DMS 273 (cell line): ENCODE results near the gene BRF1.
"Not testable (repeated sequence)": the region's sequence is repeated elsewhere in the genome, so short reads cannot be mapped to it uniquely, and the experiment has no call there.

Source experiments
- DNase-seq: peaks from one replicate; lab custom pipeline; 2025; ENCODE audit not compliant: unreplicated experiment; lab: John Stamatoyannopoulos, UW

The BRF1 gene

DNA sequence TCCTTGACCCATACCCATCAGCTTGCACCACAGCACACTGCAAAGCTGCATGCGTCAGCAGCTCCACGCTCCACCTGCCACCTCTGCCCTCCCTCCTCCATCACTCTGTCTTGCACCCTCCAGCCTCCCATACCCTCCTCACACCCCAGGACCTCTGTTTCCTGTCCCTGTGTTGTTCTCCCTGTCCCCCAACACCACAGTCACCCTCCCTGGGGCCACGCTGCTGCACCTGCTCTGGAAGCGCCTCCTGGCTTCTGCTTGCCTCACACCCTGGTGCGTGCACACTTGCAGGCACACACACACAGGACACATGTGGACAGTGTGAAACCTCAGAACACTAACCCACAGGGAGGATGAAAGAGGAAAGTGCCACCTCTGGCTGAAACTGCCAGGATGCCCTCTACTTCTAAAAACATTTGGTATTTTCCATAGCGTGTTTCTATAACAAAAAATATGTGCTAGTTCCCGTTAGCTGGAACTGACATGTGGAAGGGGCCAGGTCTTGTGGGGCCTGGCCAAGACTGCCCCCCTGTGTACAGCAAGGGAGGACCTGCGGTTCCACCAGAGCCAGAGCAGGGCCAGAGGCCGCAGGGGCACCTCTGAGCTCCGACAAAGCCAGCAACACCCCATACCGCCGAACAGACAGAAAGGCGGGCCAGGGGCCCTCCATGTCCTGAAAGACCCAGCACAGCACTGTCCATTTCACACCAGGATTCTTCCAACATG lies 10.0 kb downstream of the BRF1 start:
- no peak for DNase-seq

DNA sequence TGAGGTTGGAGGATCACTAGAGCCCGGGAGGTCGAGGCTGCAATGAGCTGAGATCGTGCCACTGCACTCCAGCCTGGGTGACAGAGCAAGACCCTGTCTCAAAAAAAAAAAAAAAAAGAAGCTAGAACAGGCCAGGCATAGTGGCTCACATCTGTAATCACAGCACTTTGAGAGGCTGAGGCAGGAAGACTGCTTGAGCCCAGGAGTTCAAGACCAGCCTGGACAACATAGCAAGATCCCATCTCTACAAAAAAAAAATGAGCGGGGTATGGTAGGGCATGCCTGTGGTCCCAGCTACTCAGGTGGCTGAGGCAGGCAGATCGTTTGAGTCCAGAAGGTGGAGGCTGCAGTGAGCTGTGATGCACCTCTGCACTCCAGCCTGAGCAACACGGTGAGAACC lies 11.9 kb downstream of the BRF1 start:
- not testable (repeated sequence) for DNase-seq

DNA sequence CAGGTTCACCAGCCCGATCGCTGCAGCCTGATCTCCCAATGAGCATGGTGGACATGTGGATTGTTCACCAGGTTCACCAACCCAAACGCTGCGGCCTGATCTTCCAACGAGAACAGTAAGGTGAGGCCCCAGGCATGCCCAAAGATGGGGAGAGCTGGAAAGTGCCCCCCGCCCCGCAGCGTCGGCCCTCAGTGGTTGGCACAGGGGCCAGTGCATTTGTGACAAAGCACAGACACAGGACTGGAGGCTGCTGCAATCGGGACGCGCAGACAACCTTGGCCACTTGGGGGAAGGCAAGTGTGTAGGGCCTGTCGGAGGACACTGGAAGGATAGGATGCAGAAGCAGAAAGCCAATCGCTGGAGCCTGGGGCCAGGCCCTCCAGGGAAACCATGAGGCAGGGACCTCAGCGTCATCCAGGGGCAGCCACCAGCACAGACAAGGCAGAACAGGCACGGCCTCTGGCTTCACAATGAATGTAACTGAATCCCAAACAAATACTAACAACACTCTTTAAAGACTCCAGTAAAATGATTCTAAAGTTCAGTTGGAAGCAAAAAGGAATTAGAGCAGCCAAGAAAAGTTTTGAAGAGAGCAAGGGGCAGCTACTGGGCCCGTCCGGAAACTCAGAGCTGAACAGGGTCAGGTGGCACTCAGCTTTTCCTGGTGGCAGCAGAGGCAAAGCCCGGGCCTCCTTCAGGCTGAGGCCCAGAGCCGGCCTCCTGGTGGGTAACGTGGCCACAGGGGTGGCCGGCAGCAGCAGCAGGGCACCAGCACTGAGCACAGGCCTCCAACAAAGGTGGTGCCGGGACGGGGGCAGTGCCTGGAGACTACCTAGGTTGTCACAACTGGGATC lies 13.3 kb downstream of the BRF1 start:
- DNase-seq = no peak

DNA sequence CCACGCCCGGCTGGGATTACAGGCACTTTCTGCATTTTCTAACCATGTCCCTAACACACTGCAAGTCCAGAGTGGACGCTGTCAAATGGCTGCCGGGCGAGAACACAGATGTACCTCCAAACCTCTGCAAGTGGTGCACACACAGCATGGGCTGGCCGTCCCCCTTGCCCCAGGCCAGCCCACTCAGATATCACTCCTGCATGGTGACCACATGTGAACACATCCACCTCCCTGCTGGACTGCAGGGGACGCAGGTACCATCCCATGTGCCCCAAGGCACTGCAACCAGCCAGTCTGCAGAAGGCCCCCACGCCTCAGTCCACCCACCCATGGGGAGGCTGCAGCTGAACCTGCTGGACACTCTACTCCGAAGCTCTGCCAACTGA lies 14.0 kb downstream of the BRF1 start:
- DNase-seq = no peak

DNA sequence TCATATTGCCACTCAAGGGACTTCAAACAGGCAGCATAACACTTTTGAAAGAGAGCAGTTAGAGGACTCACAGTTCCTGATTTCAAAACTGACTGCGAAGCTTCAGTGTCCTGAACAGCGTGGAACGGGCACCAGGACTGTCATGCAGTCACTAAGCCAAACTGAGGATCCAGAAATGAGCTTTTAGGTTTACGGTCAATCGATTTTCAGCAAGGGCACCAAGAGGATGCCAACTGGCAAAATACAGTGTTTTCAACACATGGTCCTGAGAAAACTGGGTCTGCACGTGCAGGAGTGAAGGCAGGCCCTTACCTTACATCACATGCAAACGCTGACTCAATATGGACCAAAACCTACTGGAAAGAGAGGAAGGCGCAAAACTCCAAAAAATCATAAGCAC lies 15.6 kb downstream of the BRF1 start:
- DNase-seq = no peak

DNA sequence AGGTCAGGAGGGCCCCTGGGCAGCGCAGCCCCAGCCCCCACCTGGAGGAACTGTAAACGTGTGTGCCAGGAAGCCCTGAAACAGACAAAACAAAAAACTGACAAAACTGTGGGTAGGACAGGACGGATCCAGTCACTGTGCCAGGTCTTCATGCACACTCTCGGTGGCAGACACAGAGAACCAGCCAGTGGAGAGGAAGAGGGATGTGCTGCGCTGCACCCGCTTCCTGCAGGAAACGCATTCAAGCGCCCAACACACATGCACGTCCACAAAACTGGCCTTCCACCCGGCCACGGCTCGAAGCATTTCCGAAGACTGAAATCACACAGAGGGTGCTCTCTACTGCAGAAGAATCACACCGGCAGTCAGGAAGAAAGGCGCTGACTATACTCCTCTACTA lies 16.9 kb downstream of the BRF1 start:
- no peak for DNase-seq

DNA sequence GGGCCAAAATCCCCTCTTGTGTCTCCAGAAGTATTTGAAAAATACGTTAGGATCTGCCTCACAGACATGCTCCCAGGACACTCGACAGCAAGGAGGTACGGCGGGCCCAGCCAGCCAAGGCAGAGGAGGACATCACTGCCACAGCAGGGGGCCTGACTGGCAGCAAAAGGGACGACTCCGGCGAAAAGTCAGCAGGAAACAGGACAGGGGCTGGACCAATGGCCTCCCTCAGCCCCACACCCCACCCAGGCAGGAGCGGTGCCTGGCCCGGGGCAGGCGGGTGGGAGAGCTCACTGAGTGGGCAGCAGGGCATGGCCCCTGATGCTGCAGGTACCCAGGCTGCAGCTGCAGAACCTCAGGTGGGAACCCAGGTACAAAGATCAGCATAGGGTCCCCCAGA lies 17.8 kb downstream of the BRF1 start:
- DNase-seq = no peak

DNA sequence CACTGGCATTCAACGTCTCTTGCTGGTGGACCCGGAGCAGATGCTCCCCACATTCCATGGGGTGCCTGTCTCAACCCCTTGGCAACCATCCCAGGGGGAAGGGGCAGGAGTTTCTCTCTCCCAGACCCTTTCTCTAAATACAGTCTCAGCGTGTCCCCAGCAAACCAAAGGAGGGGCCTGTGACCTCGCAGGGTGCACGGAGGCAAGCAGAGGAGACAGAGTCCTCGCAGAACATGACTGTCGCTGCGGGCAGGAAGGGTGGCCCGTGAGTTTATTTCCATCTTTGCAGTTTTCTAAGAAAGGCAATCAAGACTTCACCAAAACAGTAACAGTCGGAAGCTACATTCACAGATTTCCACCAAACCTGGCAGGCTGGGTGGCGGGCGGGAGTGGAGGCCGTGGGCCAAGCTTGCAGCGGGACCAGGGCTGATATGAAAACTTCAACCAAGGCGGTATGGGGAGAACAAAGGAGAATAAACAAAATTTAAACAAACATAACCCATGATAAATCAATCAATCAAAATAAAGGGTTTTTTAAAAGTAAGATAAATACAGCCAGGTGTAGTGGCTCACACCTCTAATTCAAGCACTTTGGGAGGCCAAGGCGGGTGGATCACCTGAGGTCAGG lies 18.6 kb downstream of the BRF1 start:
- DNase-seq = no peak

DNA sequence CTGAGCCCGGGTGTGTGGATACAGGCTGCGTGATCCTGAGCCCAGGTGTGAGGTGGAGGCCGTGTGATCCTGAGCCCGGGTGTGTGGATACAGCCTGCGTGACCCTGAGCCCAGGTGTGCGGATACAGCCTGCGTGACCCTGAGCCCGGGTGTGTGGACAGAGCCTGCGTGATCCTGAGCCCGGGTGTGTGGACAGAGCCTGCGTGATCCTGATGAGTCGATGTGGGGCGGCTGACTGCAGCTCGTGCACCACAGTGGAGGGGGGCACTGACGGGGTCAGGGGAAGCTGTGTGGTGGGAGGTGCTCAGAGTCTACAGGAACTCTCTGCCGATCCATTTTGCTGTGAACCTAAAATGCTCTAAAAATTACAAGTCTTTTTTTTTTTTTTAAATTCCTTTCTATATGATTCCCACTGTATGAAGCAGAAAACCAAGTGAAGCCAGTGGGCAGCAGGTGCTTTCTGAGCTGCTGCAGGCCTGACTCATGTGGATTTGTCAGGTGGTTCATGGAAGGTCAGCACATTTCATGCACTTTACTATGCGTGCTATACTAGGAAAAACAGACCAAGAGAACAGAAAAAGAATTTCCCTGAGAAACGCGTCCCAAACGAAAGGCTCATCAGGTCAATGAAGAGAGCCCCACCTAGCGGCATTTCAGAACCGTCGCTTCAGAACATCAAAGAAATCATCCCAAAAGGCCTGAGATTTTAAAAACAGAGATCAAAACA lies 19.3 kb downstream of the BRF1 start:
- DNase-seq = peak; percentile 63

DNA sequence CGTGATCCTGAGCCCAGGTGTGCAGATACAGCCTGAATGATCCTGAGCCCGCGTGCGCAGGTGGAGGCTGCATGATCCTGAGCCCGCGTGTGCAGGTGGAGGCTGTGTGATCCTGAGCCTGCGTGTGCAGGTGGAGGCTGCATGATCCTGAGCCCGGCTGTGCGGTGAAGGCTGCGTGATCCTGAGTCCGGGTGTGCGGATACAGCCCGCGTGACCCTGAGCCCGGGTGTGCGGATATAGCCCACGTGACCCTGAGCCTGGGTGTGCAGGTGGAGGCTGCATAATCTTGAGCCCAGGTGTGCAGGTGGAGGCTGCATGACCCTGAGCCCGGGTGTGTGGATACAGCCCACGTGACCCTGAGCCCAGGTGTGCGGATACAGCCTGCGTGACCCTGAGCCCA lies 20.3 kb downstream of the BRF1 start:
- no peak for DNase-seq

DNA sequence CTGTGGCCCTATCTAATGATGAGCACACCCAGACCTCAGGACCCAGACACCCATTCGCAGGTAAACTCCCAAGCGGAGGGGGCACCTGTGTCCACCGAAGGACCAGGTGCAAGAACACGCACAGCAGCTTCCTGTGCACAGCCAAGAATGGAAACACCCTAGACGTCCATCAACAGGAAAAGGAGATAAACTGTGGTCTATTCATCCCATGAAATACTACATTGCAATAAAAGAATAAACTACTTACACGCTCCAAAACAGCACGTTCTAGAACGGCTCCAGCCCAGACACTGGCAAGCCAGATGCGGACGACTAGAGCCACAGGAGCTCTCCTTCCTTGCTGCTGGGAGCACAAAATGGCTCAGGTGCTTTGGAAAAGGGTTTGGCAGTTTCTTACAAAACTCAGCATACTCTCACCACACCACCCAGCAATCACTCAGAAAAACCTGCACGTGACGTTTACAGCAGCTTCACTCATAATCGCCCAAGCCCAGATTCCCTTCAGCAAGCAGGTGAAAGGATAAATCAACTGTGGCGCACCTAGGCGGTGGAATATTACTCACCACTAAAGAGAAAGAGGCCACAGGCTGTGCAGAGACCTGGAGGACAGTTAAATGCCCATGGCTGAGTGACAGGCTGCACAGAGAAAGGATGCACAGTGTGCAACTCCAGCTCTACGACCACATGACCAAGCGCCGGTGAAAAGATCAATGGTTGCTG lies 21.0 kb downstream of the BRF1 start:
- DNase-seq = no peak

DNA sequence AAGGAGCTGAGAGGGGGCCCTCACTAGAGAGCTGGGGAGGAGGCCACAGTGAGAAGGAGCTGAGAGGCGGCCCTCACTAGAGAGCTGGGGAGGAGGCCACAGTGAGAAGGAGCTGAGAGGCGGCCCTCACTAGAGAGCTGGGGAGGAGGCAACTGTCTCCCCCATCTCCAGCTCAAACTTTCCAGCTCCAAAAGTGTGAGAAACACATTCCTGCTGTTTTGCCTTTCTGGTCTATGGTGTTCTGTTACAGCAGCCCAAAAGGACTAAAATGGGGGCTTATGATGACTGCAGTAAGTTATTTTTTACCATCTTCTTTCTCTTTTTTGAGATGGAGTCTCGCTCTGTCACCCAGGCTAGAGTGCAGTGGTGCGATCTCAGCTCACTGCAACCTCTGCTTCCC lies 23.4 kb downstream of the BRF1 start:
- not testable (repeated sequence) for DNase-seq

DNA sequence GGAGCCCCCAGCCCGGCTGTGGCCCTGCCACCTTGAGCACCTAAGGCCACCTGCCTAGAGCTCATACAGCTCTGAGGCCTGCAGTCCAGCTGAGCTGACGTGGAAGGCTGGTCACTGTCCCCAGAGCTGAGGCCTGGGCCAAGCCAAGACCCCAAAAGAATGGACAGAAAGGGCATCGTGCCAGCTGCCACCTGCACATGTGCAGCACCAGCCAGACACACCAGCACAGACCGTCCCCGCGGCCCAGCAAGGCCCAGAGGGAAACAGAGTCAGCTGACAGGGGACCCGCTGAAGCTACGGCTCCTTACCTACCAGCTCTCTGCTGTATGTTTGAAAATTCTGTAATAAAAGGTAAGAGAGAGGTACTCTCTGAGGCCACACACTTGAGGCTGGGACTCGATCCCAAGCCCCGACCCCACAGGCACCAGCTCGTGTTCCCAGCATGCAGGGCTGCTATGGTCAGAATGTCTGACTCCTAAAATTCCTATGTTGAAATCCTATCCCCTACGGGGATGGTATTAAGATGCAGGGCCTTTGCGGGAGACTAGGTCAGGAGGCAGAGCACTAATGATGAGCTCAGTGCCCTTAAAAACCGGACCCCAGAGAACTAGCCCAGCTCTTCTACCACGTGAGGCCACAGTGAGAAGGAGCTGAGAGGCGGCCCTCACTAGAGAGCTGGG lies 25.4 kb downstream of the BRF1 start:
- no peak for DNase-seq

DNA sequence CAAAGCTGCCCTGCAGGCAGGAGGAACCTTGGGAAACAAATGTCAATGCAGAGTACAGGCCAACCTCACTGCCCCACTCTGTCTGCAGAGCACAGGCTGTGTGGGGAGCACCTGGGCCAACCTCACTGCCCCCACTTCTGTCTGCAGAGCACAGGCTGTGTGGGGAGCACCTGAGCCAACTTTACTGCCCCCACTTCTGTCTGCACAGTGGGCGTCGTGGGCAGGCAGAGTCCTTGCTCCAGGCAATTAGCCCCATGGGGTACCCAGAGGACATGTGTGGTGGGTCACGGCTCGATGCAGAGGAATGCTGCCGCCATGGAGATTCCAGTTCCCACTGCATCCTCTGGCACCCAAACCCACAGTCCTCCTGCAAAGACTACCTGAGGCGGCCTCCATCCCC lies 26.2 kb downstream of the BRF1 start:
- no peak for DNase-seq

DNA sequence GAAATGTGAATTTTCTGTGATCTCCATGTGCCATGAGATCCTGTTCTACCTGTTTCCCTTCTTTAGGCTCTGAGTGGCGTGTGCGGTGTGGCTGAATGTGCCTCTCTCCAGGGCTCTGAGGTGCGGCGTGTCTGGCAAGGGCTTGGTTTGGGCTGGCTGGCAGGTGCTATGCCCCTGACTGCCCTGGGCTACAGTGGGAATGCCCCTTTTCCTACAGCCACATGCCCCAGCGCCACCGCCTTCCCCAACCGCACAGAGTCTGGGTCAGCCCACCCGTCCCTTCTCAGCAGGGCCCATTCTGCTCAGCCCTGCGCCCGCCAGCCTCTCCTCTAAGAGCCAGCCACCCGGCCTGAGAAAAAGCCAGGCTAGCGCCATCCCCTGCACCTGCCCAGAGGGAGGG lies 27.7 kb downstream of the BRF1 start:
- DNase-seq = no peak

DNA sequence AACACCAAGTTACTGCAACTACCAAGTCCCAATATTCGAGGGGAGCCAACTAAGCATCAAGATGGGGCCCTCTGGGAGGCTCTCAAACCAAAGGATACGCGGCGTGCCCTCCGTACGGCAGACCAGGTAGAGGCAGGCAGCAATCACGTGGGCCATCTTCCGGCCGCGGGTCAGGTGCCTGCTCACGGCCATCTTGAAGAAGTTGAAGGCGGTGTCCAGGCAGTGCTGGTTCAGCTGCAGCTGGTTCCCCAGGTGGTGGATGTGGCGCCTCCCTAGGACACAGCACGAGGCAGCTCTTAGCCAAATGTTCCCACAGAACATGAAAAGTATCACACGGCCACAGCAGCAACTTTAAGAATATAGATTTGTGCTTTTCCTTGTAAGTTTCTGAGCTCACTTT lies 28.2 kb downstream of the BRF1 start:
- DNase-seq = no peak

DNA sequence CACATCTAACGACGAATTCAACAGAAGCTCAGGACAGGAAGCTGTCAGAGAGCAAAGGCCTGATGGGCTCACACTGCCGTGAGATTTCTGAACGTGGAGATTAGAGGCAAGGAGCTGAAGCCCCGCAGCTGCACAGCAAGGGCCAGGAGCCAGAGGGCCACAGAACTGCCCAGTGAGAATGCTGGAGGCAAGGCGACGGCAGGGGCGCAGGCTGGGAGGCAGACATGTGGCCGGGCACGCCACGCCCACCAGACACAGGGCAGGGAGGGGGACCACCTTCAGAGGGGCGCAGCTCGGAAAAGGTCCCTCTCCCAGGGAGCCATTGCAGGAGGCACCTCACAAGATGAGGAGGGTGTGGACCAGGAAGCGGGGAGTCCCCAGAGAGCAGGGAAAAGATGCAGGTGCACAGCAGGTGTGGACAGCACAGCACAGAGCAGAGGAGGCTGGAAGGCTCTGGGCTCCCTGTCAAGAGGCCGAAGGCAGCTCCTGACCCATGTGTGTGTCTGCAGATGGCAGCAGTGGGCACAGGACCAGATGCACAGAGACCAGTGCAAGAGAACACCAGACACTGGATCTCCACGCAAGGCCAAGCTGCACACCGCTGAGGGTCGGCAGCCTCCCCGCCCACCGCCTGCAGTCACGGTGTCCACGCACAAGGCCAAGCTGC lies 29.4 kb downstream of the BRF1 start:
- no peak for DNase-seq

DNA sequence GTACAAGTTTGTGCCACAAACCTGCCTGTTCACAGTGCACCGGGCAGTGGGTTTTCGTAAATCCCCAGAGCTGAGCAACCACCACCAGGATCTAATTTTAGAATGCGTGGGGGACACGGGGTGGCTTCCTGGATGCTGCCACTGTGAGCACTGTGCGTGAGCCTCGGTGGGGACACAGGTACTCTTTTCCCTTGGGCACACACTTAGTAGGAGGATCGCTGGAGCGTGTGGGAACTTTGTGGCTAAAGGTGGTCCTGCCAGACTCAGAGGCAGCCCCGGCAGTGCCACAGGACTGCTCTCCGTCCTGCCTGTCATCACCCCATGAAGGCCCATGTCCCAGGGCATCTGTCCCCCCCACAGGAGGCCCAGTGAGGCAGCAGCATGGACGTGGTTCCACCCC lies 31.4 kb downstream of the BRF1 start:
- DNase-seq = no peak

DNA sequence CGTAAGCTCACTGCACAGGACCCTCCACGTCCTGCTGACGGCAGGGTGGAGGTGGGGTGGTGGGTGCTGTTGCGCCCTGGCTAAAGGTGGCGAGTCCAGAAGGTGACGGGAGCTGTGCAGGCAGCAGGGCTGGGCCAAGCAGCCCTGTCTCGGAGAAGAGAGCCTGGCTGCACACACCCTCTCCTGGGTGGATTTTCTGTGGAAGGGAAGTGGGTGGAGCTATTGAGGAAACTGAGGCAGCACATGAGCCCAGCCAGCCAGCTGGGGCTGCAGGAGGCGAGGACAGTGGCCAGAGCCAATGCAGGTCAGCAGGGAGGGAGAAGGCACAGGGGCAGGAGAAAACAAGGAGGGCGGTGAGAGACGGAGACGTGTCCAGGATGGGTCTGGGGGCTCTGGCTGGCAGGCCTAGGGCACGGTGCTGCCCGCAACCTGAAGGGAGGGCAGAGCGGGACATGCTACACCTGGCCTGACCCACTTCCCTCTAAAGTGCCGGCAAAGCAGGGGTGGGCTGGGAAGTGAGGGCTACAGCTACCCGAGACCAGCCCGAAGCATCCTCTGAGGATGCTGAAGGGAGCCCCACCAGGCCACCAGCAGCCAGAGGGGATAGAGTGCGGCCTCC lies 32.0 kb downstream of the BRF1 start:
- DNase-seq = no peak
